ENCODE results near the gene GALR2.

The GALR2 gene

DNA sequence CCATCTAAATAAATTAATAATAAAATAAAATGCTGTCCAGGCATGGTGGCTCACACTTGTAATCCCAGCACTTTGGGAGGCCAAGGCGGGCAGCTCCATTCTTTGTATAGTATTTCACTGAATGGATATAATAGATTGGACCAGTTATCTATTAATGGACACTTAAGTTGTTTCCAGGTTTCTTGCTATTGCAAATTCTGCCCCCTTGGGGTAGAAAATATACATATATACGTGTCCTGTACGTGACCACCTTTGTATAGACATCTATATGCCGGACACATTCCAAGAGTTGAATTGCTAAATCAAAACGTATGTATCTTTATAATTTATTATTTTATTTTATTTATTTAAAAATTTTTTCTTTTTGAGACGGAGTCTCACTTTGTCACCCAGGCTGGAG, 32.9 kb downstream of the GALR2 start:
- H3K9ac ChIP-seq (ENCODE audit: low read depth, low read length): no peak overlapping the region
- H3K4me1 ChIP-seq (ENCODE audit: control insufficient read depth, insufficient read depth, low read length): peaks cover 10% of the 10 kb centered on the region
- no peaks in the 10 kb centered on the region for H3K27me3 ChIP-seq (ENCODE audit: control insufficient read depth, insufficient read depth, low read length)
- H3K9me3 ChIP-seq (replicated peaks; ENCODE audit: low read length): no peaks in the 10 kb centered on the region
- H3K4me3 ChIP-seq (ENCODE audit: low read length): no peak overlapping the region
- H3K4me2 ChIP-seq (ENCODE audit: low read length): no peak overlapping the region
- no peaks in the 10 kb centered on the region for H3K36me3 ChIP-seq (ENCODE audit: insufficient read depth, low read length)

DNA sequence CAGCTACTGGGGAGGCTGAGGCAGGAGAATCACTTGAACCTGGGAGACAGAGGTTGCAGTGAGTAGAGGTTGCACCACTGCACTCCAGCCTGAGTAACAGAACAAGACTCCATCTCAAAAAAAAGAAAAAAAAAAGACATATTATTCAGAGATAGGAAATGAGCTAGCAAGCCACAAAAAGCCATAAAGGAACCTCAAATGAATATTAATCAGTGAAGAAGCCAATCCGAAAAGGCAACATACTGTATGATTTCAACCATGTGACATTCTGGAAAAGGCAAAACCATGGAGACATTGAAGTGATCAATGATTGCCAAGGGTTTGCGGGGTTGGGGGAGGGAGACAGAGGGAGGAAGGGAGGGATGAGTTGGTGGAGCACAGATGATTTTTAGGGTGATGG, 37.4 kb downstream of the GALR2 start:
- no peaks in the 10 kb centered on the region for H3K4me1 ChIP-seq (ENCODE audit: control insufficient read depth, insufficient read depth, low read length)
- no peaks in the 10 kb centered on the region for H3K9me3 ChIP-seq (replicated peaks; ENCODE audit: low read length)
- H3K4me3 ChIP-seq (ENCODE audit: low read length): no peak overlapping the region
- H3K4me2 ChIP-seq (ENCODE audit: low read length): no peak overlapping the region
- H3K9ac ChIP-seq (ENCODE audit: low read depth, low read length): no peak overlapping the region
- no peaks in the 10 kb centered on the region for H3K27me3 ChIP-seq (ENCODE audit: control insufficient read depth, insufficient read depth, low read length)
- no peaks in the 10 kb centered on the region for H3K36me3 ChIP-seq (ENCODE audit: insufficient read depth, low read length)

DNA sequence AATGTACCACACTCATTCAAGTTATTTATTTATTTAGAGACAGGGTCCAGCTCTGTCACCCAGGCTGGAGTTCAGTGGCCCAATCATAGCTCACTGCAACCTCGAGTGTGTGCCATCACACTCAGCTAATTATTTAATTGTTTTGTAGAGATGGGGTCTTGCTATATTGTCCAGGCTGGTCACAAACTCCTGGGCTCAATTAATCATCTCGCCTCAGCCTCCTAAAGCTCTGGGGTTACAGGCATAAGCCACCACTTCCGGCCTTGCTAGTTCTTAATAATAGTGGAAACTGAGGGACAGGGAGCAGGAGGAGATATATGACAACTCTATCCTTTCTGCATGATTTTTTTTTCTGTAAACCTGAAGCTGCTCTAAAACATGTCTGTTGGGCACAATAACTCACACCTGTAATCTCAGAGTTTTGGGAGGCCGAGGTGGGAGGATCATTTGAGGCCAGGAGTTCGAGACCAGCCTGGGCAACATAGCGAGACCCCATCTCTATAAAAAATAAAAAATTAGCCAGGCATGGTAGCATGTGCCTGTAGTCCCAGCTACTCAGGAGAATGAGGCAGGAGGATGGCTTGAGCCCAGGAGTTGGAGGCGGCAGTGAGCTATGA, 40.7 kb downstream of the GALR2 start:
- Histone ChIP-seq H3K36me3 (ENCODE audit: insufficient read depth, low read length) (no peaks in the 10 kb centered on the region), H3K4me3 (ENCODE audit: low read length) (no peak overlapping the region), H3K4me2 (ENCODE audit: low read length) (no peak overlapping the region), H3K27me3 (ENCODE audit: control insufficient read depth, insufficient read depth, low read length) (no peaks in the 10 kb centered on the region), H3K4me1 (ENCODE audit: control insufficient read depth, insufficient read depth, low read length) (no peaks in the 10 kb centered on the region), H3K9ac (ENCODE audit: low read depth, low read length) (no peak overlapping the region), H3K9me3 (replicated peaks; ENCODE audit: low read length) (no peaks in the 10 kb centered on the region)

DNA sequence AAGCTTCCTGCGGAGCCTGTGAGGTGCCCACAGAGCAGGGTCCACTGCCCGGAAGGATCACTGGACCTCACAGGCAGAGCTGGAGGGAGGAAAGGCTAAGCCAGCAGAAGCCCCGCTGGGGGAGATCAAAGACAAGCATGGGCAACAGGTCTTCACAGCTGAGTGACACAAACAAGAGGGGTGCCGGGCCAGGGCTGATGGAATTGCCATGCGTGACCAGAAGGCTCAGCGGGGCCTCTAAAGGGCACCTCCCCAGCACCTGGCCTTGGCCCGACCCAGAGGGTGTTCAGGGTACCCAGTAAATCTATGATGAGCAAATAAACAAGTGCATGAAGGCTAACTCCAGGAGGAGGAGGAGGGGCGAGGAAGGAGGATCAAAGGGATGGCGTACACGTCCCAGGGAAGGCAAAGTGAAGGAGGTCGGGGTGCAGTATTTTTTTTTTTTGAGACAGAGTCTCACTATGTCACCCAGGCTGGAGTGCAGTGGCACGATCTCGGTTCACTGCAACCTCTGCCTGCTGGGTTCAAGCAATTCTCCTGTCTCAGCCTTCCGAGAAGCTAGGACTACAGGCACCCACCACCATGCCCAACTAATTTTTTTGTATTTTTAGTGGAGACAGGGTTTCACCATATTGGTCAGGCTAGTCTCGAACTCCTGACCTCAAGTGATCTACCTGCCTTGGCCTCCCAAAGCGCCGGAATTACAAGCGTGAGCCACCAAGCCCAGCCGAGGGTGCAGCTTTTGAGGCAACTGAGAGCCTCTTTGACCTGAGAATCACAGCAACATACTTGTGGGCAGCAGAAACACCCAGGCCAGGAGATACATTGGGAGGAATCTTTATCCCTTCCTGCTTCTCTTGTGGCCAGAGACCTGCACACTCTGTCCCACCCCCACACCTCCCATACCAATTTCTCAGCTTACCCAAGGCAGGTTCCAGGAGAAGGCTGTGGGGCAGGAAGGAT, 45.1 kb downstream of the GALR2 start:
- H3K4me1 ChIP-seq (ENCODE audit: control insufficient read depth, insufficient read depth, low read length): peaks cover 7% of the 10 kb centered on the region
- no peak overlapping the region for H3K4me2 ChIP-seq (ENCODE audit: low read length)
- H3K27me3 ChIP-seq (ENCODE audit: control insufficient read depth, insufficient read depth, low read length): peaks cover 6% of the 10 kb centered on the region
- H3K9ac ChIP-seq (ENCODE audit: low read depth, low read length): no peak overlapping the region
- no peak overlapping the region for H3K4me3 ChIP-seq (ENCODE audit: low read length)
- H3K36me3 ChIP-seq (ENCODE audit: insufficient read depth, low read length): no peaks in the 10 kb centered on the region
- no peaks in the 10 kb centered on the region for H3K9me3 ChIP-seq (replicated peaks; ENCODE audit: low read length)

DNA sequence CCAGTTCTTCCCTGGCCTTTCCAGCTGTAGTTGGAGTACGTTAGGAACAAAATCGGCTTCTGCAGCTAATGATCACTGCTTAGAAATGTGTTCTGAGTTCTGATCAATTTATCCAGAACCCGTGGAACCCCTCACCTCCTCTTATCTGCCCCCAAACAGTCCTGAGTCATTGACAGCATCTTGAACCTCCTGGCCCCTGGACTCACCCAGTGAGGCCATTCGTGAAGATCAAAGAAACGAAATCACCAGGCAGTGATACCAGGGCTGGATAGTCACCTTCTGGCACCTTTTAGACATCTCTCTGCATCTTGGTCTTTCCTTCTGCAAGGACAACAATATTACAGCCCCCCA, 46.1 kb downstream of the GALR2 start:
- Histone ChIP-seq H3K4me1 (ENCODE audit: control insufficient read depth, insufficient read depth, low read length) (peaks cover 7% of the 10 kb centered on the region), H3K9me3 (replicated peaks; ENCODE audit: low read length) (no peaks in the 10 kb centered on the region), H3K9ac (ENCODE audit: low read depth, low read length) (no peak overlapping the region), H3K36me3 (ENCODE audit: insufficient read depth, low read length) (no peaks in the 10 kb centered on the region), H3K4me3 (ENCODE audit: low read length) (no peak overlapping the region), H3K4me2 (ENCODE audit: low read length) (no peak overlapping the region), H3K27me3 (ENCODE audit: control insufficient read depth, insufficient read depth, low read length) (peaks cover 6% of the 10 kb centered on the region)

DNA sequence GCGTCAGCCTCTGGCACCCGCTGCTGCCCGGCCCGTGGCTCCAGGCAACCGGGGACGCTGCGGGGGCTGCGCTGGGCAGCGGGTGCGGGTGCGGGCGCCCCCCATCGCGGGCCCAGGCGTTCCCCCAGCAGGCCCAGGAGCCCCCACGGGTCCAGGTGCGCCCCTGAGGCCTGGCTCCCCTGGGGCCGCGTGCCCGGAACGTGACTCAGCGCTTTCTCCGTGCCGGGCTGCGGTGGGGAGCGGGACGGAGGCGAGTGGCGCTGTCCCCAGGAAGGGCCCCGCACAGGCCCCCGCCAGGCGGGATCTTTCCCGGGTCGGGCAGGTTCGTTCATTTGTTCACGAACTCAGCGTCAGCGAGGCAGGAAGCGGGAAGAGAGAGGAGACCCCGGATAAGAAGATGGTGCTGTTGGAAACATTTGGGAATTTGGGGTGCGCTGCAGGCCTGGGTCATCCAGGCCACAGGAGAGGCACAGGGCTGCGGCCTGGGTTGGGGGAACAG, 47.4 kb downstream of the GALR2 start:
- Histone ChIP-seq H3K36me3 (ENCODE audit: insufficient read depth, low read length) (no peaks in the 10 kb centered on the region), H3K9me3 (replicated peaks; ENCODE audit: low read length) (no peaks in the 10 kb centered on the region), H3K4me2 (ENCODE audit: low read length) (peak overlapping the region; percentile 76), H3K4me3 (ENCODE audit: low read length) (peak overlapping the region; percentile 56), H3K9ac (ENCODE audit: low read depth, low read length) (peak overlapping the region; percentile 78), H3K4me1 (ENCODE audit: control insufficient read depth, insufficient read depth, low read length) (peaks cover 7% of the 10 kb centered on the region), H3K27me3 (ENCODE audit: control insufficient read depth, insufficient read depth, low read length) (peaks cover 10% of the 10 kb centered on the region)

DNA sequence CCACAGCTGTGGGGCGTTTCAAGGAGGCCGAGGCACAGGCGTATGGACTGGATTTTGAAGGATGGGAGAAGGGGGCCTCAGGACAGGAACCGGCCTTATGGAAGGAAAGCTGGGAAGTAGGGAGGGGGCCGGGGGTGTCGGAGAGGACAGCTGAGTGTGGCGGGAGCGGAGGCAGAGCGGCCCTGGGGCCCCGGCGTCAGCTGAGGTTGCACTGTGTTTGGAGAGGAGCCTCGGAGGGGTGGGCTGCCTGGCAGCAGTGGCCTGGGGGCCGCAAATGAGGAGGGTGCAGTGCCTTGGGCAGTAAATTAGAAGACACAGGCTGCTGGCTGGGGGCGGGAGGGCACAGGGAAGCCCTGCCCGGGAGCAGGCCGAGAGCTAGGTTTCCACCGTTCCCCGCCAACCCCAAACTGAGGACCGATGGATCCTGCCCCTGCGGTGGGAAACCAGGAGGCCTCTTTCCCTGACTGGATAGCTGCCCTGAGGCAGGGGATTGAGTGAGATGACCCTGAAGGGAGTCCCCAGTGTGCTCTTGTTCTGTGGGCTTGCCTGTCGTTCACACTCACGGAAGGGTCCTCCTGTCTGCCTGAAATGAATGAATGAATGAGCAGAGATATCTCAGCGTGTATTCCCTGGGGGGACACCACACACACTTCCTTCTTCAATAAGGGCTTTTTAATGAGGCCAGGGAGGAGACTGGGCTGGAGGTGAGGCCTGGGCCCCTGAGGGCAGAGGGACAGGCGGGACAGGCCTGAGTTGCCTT, 48.0 kb downstream of the GALR2 start:
- Histone ChIP-seq H3K4me3 (ENCODE audit: low read length) (no peak overlapping the region), H3K4me1 (ENCODE audit: control insufficient read depth, insufficient read depth, low read length) (peaks cover 7% of the 10 kb centered on the region), H3K9ac (ENCODE audit: low read depth, low read length) (no peak overlapping the region), H3K27me3 (ENCODE audit: control insufficient read depth, insufficient read depth, low read length) (peaks cover 13% of the 10 kb centered on the region), H3K4me2 (ENCODE audit: low read length) (no peak overlapping the region), H3K9me3 (replicated peaks; ENCODE audit: low read length) (no peaks in the 10 kb centered on the region), H3K36me3 (ENCODE audit: insufficient read depth, low read length) (no peaks in the 10 kb centered on the region)

DNA sequence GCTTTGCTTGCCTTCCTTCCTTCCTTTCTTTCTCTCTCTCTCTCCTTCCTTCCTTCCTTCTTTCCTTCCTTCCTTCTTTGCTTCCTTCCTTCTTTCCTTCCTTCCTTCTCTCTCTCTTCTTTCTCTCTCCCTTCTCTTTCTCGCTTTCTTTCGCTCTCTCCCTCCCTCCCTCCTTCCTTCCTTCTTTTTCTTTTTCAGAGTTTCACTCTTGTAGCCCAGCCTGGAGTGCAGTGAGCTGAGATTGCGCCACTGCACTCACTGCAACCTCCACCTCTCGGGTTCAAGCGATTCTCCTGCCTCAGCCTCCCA, 48.6 kb downstream of the GALR2 start:
- Histone ChIP-seq H3K4me2 (ENCODE audit: low read length) (no peak overlapping the region), H3K4me3 (ENCODE audit: low read length) (no peak overlapping the region), H3K9me3 (replicated peaks; ENCODE audit: low read length) (no peaks in the 10 kb centered on the region), H3K9ac (ENCODE audit: low read depth, low read length) (no peak overlapping the region), H3K27me3 (ENCODE audit: control insufficient read depth, insufficient read depth, low read length) (peaks cover 14% of the 10 kb centered on the region), H3K4me1 (ENCODE audit: control insufficient read depth, insufficient read depth, low read length) (peaks cover 7% of the 10 kb centered on the region), H3K36me3 (ENCODE audit: insufficient read depth, low read length) (no peaks in the 10 kb centered on the region)

DNA sequence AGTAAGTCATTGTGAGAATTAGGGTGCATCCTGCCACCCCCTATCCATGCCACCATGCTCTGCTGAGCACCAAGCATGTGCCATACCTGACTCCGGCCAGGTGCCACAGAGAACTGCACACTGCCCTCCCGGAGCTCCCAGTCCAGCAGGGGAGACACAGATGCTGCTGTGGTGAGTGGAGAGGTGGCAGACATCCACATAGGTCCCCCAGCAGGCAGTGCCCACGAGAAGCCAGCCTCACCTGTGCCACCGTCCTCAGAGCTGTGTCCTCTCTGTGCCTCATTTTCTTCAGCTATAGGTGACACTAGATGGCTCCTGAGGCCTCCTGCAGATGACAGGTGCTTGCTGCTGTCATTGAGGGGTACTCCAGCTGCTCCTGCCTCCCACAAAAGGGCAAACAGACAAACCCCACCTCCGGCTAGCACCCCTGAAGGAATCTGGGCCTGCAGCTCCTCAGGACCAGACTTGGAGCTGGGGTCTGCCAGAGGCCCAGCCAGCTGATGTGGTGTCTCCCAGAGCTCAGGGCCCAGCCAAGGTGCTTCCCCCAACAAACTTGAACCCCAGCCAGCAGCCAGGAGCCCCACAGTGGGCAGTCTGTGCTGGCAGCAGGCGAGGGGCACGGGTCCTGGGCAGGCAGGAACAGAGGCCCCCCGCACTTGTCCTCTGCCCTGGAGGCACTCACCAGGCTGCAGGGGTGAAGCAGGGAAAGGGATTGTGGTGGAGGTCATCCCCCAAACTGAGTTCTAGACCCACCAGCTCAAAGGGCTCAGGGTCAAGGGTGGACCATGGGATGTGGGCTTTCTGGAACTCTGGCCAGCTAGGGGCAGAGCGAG, 49.4 kb downstream of the GALR2 start:
- Histone ChIP-seq H3K27me3 (ENCODE audit: control insufficient read depth, insufficient read depth, low read length) (peaks cover 17% of the 10 kb centered on the region), H3K9ac (ENCODE audit: low read depth, low read length) (no peak overlapping the region), H3K4me2 (ENCODE audit: low read length) (no peak overlapping the region), H3K9me3 (replicated peaks; ENCODE audit: low read length) (no peaks in the 10 kb centered on the region), H3K36me3 (ENCODE audit: insufficient read depth, low read length) (no peaks in the 10 kb centered on the region), H3K4me3 (ENCODE audit: low read length) (no peak overlapping the region), H3K4me1 (ENCODE audit: control insufficient read depth, insufficient read depth, low read length) (peaks cover 7% of the 10 kb centered on the region)

DNA sequence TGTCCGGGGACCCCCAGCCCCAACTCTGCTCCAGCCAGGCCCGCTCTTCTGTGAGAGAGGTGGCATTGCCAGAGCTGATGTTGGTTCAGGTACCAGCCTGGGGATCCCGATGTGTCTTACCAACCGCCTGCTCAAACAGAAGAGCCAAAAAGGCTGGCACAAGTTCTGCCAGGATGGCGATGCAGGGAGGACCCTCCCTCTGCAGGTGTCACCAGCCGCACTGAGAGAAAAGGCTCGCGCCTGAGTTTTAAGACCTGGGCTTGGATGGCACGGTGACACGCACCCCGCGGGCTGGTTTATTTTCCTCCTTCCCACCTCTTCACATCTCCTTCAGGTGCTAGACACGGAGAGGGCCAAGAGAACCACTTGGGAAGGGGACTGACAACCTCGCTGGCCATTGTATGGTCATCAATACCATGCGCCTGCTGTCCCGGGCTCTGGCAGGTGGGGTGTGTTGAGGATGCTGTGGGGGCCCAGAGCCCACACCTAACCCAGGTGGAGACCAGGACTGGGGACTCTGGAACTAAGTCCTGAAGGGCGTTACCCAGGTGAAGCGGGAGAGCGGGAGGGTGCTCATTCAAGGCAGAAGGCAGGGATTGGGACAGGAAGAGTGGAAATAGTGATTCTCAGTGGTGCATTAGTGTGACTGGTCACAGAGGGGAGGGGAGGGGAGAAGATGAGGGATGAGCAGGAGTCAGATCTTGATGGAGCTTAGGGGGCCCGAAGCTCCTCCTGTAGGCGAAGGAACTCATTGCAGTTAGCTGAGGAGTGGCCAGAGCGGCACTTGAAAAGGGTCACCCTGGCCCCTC, 50.2 kb downstream of the GALR2 start:
- no peaks in the 10 kb centered on the region for H3K36me3 ChIP-seq (ENCODE audit: insufficient read depth, low read length)
- no peaks in the 10 kb centered on the region for H3K9me3 ChIP-seq (replicated peaks; ENCODE audit: low read length)
- peaks cover 17% of the 10 kb centered on the region for H3K27me3 ChIP-seq (ENCODE audit: control insufficient read depth, insufficient read depth, low read length)

More for the DNA sequence above, 50.2 kb downstream of the GALR2 start:
- no peak overlapping the region for H3K4me2 ChIP-seq (ENCODE audit: low read length)
- H3K4me3 ChIP-seq (ENCODE audit: low read length): no peak overlapping the region
- H3K9ac ChIP-seq (ENCODE audit: low read depth, low read length): no peak overlapping the region
- H3K4me1 ChIP-seq (ENCODE audit: control insufficient read depth, insufficient read depth, low read length): peaks cover 7% of the 10 kb centered on the region

Measured in skeletal muscle satellite cell (primary cell).